Neuron (in vitro differentiated cells): Measurements from ENCODE around the gene WDFY4.

Experiments
- H2AFZ ChIP-seq: one replicate; pipeline ENCODE4 v1.6.1; 2013; ENCODE audit warnings: low read depth, mild to moderate bottlenecking, inconsistent platforms, low read length, moderate library complexity
- H3K27me3 ChIP-seq: one replicate; pipeline ENCODE4 v1.6.1; 2013; ENCODE audit warnings: low read length; ENCODE audit not compliant: insufficient read depth
- H3K36me3 ChIP-seq: one replicate; pipeline ENCODE4 v1.6.1; 2013; ENCODE audit warnings: low read length; ENCODE audit not compliant: insufficient read depth
- H3K4me1 ChIP-seq: one replicate; pipeline ENCODE4 v1.6.1; 2013; ENCODE audit warnings: low read length; ENCODE audit not compliant: insufficient read depth
- H3K4me3 ChIP-seq: 2 replicates; pipeline ENCODE4 v1.5.1; 2013; ENCODE audit warnings: mild to moderate bottlenecking, low read length, moderate library complexity
- H3K9me3 ChIP-seq: one replicate; pipeline ENCODE4 v1.6.1; 2013; ENCODE audit warnings: low read length

The WDFY4 gene

DNA sequence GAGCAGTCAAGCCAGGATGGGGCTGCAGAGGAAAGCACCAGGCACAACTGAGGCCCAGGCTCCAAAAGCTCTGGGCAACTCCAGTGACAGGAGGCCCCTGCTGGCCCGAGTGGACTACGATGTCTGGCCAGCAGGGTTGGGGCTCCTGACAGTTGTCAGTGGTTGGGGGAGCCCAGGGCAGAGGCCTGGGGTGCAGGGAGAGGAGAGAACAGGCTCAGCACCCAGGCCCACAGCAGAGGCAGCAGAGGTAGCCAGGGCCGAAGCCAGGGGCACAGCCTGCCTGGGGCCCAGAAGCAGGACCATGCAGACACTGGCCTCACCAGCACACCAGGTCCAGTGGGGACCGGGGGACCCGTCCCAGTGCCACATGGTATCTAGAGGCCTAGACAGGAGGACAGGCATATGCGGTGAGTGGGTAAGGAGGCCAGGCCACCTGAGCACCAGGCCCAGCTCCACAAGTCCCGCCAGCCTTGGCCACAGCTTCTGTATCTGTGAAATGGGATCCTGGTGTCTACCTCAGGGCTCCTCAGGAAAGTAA is 301.0 kb downstream of the WDFY4 start:
- H3K4me3 ChIP-seq = no peak overlapping the region
- no peaks in the 10 kb centered on the region for H3K9me3 ChIP-seq
- no peaks in the 10 kb centered on the region for H3K4me1 ChIP-seq
- no peaks in the 10 kb centered on the region for H3K36me3 ChIP-seq
- peaks cover 6% of the 10 kb centered on the region for H3K27me3 ChIP-seq
- H2AFZ ChIP-seq = no peak overlapping the region

DNA sequence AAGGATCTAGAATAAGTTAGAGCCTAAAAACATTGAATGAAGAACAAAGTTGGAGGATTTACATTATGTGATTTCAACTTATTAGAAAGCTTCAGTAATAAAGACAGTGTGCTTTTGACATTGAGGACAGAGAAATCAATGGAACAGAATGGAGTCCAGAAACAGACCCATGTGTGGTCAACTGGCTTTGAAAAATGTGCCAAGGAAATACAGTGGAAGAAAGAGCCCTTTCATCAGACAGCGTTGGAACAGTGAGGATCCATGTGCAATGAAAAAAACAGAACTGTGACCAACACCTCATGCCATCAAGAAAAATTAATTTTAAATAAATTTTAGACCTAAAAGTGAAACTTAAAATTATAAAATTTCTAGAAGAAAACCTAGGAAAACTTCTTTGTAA is 305.6 kb downstream of the WDFY4 start:
- H3K4me3 ChIP-seq = no peak overlapping the region
- H3K27me3 ChIP-seq = no peaks in the 10 kb centered on the region
- H3K9me3 ChIP-seq = no peaks in the 10 kb centered on the region
- H3K36me3 ChIP-seq = no peaks in the 10 kb centered on the region
- H2AFZ ChIP-seq = no peak overlapping the region
- H3K4me1 ChIP-seq = no peaks in the 10 kb centered on the region

GRCh38 chr10:48993627-48994026 is 309.0 kb downstream of the WDFY4 start:
- H3K4me3 ChIP-seq = no peak overlapping the region
- no peaks in the 10 kb centered on the region for H3K9me3 ChIP-seq
- peaks cover 2% of the 10 kb centered on the region for H3K27me3 ChIP-seq
- no peak overlapping the region for H2AFZ ChIP-seq
- H3K36me3 ChIP-seq = no peaks in the 10 kb centered on the region
- no peaks in the 10 kb centered on the region for H3K4me1 ChIP-seq

- Histone ChIP-seq H3K36me3 (no peaks in the 10 kb centered on the region), H3K27me3 (peaks cover 2% of the 10 kb centered on the region), H3K9me3 (no peaks in the 10 kb centered on the region), H3K4me3 (no peak overlapping the region), H2AFZ (no peak overlapping the region), H3K4me1 (no peaks in the 10 kb centered on the region)
These were observed 311.7 kb downstream of the WDFY4 start for GRCh38 chr10:48996329-48996728.

DNA sequence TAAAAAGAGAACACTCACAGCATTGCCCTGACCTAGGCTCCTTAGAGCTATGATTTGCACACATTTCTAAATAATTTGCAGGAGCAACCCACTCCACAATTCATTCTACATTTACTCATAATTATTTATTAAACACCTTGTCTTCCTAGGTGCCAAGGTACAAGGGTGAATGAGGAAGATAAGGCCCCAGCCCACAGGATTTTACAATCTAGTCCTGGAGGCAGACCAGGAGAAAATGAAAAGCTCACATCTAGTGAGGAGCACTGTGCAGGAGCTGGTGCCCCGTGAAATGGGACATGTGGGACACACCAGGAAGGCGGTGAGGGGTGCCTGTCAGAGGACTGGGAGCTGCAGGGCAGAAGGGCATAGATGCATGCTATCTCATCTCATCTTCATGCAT is 314.7 kb downstream of the WDFY4 start:
- no peak overlapping the region for H2AFZ ChIP-seq
- H3K36me3 ChIP-seq = no peaks in the 10 kb centered on the region
- H3K4me1 ChIP-seq = peaks cover 3% of the 10 kb centered on the region
- H3K4me3 ChIP-seq = no peak overlapping the region
- H3K9me3 ChIP-seq = no peaks in the 10 kb centered on the region
- peaks cover 2% of the 10 kb centered on the region for H3K27me3 ChIP-seq

DNA sequence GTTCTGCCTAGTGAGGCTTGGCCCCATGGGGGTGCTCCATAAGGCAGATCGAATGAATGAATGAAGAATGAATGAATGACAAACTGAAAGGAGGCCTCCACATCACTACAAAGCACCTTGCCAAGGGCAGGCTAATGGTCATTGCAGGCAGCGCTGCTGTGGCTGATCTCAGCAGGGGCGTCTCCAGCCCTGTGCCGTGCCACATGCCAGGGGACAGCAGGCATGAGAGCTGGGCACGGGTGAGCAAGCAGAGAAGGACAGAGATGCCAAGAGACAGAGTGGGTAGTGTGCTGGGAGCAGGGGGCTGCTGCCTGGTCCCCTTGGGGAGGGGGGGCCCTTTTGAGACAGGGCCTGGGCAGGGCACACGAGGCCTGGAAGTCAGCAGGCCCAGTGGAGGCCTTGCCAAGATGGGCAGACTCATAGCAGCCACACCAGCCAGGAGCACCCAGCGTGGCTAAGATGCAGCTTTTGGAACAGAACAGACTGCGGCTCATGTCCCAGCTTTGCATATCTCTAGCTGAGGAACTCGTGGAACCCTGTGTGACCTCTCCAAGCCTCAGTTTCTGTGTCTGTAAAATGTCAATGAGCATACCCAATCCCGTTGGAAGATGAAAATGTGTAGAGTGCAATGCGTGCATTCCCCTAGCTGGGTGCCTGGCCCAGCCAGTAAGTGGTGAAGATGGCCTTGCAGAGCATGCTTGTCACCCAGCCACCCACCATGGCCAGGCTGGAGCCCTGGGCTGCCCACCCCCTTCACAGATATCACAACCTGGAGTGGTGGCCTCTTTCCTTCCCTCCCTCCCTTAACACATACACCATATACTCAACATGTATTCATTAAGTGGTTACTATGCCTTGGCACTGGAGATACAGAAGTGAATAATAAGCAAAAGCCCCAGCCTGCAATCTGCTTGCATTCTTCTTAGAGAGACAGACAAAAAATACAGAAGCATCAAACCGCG is 316.0 kb downstream of the WDFY4 start:
- H3K4me1 ChIP-seq = peaks cover 3% of the 10 kb centered on the region
- no peak overlapping the region for H2AFZ ChIP-seq
- H3K4me3 ChIP-seq = no peak overlapping the region
- H3K36me3 ChIP-seq = no peaks in the 10 kb centered on the region
- H3K27me3 ChIP-seq = peaks cover 2% of the 10 kb centered on the region
- no peaks in the 10 kb centered on the region for H3K9me3 ChIP-seq

DNA sequence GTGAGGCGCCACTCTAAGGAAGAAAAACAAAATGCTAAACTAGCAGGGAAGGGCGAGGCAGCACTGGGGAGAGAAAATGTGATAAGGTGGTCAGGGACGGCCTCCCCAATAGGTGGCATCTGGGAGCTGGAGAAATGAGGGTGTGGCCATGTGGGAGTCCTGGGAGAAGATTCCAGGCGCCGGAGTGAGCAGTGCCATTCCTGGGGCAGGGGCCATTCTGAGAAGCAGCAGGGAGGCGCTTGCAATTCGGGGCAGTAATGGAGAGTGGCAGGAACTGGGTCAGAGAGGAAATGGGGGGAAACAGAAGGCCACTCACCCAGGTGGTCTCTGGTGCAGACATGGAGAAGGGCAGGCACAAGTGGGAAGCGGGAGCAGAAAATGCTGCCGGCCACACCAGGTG is 316.7 kb downstream of the WDFY4 start:
- Histone ChIP-seq H3K4me3 (no peak overlapping the region), H3K27me3 (peaks cover 2% of the 10 kb centered on the region), H3K9me3 (no peaks in the 10 kb centered on the region), H3K36me3 (no peaks in the 10 kb centered on the region), H2AFZ (no peak overlapping the region), H3K4me1 (peaks cover 3% of the 10 kb centered on the region)

DNA sequence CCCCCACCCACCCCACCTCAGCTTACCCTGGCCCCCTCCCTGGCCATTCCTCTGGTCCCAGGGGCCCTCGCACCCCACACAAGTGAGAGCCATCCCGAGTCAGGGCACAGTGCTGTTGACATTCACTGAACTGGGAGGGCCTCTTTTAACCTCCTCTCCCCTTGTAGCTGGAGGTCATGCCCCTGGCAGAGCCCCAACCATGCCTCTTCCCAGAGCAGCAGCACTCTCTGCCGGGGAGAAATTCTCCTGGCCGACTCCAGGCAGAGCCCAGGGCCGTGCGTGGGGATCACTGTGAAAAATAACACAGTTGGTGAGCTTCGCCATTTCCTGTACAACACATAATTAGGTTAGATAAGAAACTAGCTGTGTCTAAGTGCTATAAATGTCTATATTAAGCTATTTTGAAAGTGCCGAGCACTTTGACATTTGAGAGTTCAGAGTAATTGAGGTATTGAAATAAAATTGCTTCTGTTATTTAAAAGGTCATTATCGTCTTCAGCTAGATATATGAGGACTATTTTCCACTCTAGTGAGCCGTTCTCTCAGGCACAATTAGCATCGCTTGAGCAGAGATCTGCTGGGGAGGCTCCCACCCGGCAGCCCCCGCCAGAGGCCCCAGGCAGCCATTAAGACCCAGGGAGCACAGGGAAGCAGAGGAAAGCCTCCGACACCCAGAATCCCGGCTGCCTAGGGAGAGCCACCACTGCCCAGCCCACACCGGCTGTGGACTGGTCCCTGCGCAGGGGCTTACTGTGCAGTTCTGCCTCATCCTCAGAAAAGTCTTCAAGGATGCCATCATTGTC is 317.4 kb downstream of the WDFY4 start:
- Histone ChIP-seq H3K4me1 (peaks cover 3% of the 10 kb centered on the region), H3K36me3 (no peaks in the 10 kb centered on the region), H3K4me3 (no peak overlapping the region), H2AFZ (no peak overlapping the region), H3K9me3 (no peaks in the 10 kb centered on the region), H3K27me3 (peaks cover 2% of the 10 kb centered on the region)

DNA sequence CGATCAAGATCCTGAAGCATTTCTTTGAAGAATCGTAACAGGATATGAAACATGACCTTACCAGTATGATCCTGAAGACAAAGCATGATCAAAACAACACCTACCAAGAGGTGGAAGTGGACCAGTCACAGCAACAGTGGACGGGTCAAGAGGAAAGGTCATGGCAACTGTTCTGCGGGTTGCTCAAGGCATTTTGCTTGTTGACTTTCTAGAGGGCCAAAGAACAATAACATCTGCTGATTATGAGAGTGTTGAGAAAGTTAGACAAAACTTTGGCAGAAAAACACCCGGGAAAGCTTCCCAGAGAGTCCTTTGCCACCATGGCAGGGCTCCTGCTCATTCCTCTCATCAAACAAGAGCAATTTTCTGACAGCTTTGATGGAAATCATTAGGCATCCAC is 320.6 kb downstream of the WDFY4 start:
- H2AFZ ChIP-seq = no peak overlapping the region
- H3K27me3 ChIP-seq = no peaks in the 10 kb centered on the region
- H3K9me3 ChIP-seq = no peaks in the 10 kb centered on the region
- H3K4me1 ChIP-seq = peaks cover 3% of the 10 kb centered on the region
- H3K4me3 ChIP-seq = no peak overlapping the region
- H3K36me3 ChIP-seq = no peaks in the 10 kb centered on the region

- Histone ChIP-seq H3K4me3 (no peak overlapping the region), H3K36me3 (no peaks in the 10 kb centered on the region), H3K9me3 (no peaks in the 10 kb centered on the region), H3K27me3 (no peaks in the 10 kb centered on the region), H2AFZ (no peak overlapping the region), H3K4me1 (no peaks in the 10 kb centered on the region)
These were observed 322.5 kb downstream of the WDFY4 start for GRCh38 chr10:49007129-49007528.

DNA sequence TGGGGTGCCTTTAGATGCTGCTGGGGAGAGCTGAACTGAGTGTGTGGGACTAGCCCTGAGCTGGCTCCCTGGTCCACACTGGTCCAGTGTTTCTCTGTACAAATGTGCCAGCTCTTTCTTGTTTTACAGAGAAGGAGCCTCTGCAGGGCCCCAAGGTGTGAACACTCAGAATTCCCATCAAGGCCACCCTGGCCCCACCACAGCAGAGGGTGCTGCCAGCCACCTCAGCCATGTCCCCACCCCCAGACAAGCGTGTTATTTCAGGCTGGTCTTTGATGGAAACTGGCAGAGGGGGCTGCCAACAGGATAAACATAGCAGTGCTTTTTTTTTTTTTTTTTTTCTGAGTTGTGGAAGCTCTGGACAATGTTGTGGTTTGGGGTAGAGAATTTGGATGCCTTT is 323.4 kb downstream of the WDFY4 start:
- Histone ChIP-seq H3K4me1 (no peaks in the 10 kb centered on the region), H3K36me3 (no peaks in the 10 kb centered on the region), H3K27me3 (no peaks in the 10 kb centered on the region)

GRCh38 chr10:49008505-49009198 is 324.0 kb downstream of the WDFY4 start:
- Histone ChIP-seq H3K36me3 (no peaks in the 10 kb centered on the region), H2AFZ (no peak overlapping the region), H3K9me3 (no peaks in the 10 kb centered on the region), H3K4me1 (no peaks in the 10 kb centered on the region), H3K4me3 (no peak overlapping the region), H3K27me3 (no peaks in the 10 kb centered on the region)

More for the DNA sequence above, 323.4 kb downstream of the WDFY4 start:
- no peak overlapping the region for H2AFZ ChIP-seq
- no peak overlapping the region for H3K4me3 ChIP-seq
- H3K9me3 ChIP-seq = no peaks in the 10 kb centered on the region
